B cell (primary cell): ENCODE data around the gene SPECC1L. TPM values are rescaled to one million over a fixed set of nuclear protein-coding genes. Genes with fewer than 3 reads are reported as not detected.
"Not testable (repeated sequence)": the region's sequence is repeated elsewhere in the genome, so short reads cannot be mapped to it uniquely, and the experiment has no call there.

Experiments
- ATAC-seq: fragments of 200-7000 bp; cut with Tn5 transposase; one replicate; pipeline ENCODE4 v1.10.0; 2021; ENCODE audit warnings: low read depth, mild to moderate bottlenecking, moderate number of reproducible peaks, moderate library complexity
- CTCF ChIA-PET: fragments of 350-600 bp; sonication (Branson Sonifier 250); formaldehyde crosslinking; loops from one replicate; lab custom pipeline; 2021; ENCODE audit warnings: antibody characterized with exemption, inconsistent platforms; lab: Charles Lee
- POLR2A ChIA-PET: fragments of 350-600 bp; sonication (Branson Sonifier 250); formaldehyde crosslinking; loops from one replicate; lab custom pipeline; 2021; ENCODE audit warnings: antibody characterized with exemption; lab: Charles Lee
- DNase-seq: peaks from one replicate; pipeline ENCODE4 v3.0.0; 2013
- H2AFZ ChIP-seq: 2 replicates; pipeline ENCODE4 v1.6.1; 2012; ENCODE audit warnings: mild to moderate bottlenecking, low read depth, low read length; ENCODE audit not compliant: insufficient read depth, poor library complexity, severe bottlenecking
- H3K27ac ChIP-seq, 2 donors: 1 replicate in 1 of 2; 2 replicates in 1 of 2; pipeline ENCODE4 v1.5.1; 2012 to 2013; ENCODE audit warnings: low read length in 2 of 2, mild to moderate bottlenecking in 2 of 2, moderate library complexity in 1 of 2
- H3K27me3 ChIP-seq, 4 experiments: fragments of 200-600 bp in 1 of 4; sonication (generic) in 1 of 4; replicated peaks in 1 of 4; 1 replicate in 2 of 4; 2 replicates in 2 of 4; pipeline versions ENCODE4 v1.6.1 to v1.7.0; 2013 to 2016; ENCODE audit warnings: low read length in 3 of 4, mild to moderate bottlenecking in 2 of 4, mixed read lengths in 1 of 4, moderate library complexity in 1 of 4; ENCODE audit not compliant: insufficient read depth in 4 of 4, control insufficient read depth in 3 of 4; ENCODE audit errors: control extremely low read depth in 1 of 4
- H3K36me3 ChIP-seq, 2 experiments: replicated peaks in 1 of 2; 1 replicate in 1 of 2; 2 replicates in 1 of 2; pipeline versions ENCODE4 v1.6.1 to v1.7.1; 2013; ENCODE audit warnings: low read length in 1 of 2; ENCODE audit not compliant: insufficient read depth in 2 of 2, control insufficient read depth in 1 of 2; ENCODE audit errors: control extremely low read depth in 1 of 2, extremely low read depth in 1 of 2
- H3K4me1 ChIP-seq, 2 donors: fragments of 200-600 bp in 1 of 2; sonication (generic) in 1 of 2; 1 replicate in 1 of 2; 2 replicates in 1 of 2; pipeline versions ENCODE4 v1.5.1 to v1.6.1; 2013 to 2017; ENCODE audit warnings: low read length in 2 of 2; ENCODE audit not compliant: control insufficient read depth in 2 of 2, insufficient read depth in 2 of 2
- H3K4me2 ChIP-seq: replicated peaks from 2 replicates; pipeline ENCODE3; 2012; ENCODE audit warnings: mild to moderate bottlenecking, low read depth, low read length; ENCODE audit not compliant: poor library complexity, severe bottlenecking
- H3K4me3 ChIP-seq, 5 experiments: fragments of 200-600 bp in 1 of 5; sonication (generic) in 1 of 5; 1 replicate in 3 of 5; 2 replicates in 2 of 5; pipeline versions ENCODE4 v1.5.1 to v1.7.0; 2011 to 2016; ENCODE audit warnings: low read length in 4 of 5, mild to moderate bottlenecking in 4 of 5, low read depth in 2 of 5, control low read depth in 1 of 5, moderate library complexity in 1 of 5; ENCODE audit not compliant: insufficient read depth in 1 of 5; ENCODE audit errors: control extremely low read depth in 1 of 5, extremely low read depth in 1 of 5
- H3K79me2 ChIP-seq: fragments of 200-600 bp; sonication (generic); one replicate; pipeline ENCODE4 v1.6.0; 2016; ENCODE audit warnings: low read length; ENCODE audit not compliant: control insufficient read depth, insufficient read depth
- H3K9ac ChIP-seq: fragments of 200-600 bp; sonication (generic); 2 replicates; pipeline ENCODE4 v1.6.1; 2017; ENCODE audit warnings: mild to moderate bottlenecking, low read length, moderate library complexity
- H3K9me3 ChIP-seq, 3 donors: one replicate each; pipeline versions ENCODE4 v1.6.1 to v1.7.1; 2013; ENCODE audit warnings: low read length in 2 of 3; ENCODE audit not compliant: control insufficient read depth in 2 of 3, insufficient read depth in 1 of 3; ENCODE audit errors: control extremely low read depth in 1 of 3
- H4K20me1 ChIP-seq: 2 replicates; pipeline ENCODE4 v1.6.0; 2012; ENCODE audit warnings: mild to moderate bottlenecking, low read length; ENCODE audit not compliant: insufficient read depth, control insufficient read depth, poor library complexity, severe bottlenecking
- H3K27ac Mint-ChIP-seq: one replicate; pipeline ENCODE4 v1.8.0; 2021; ENCODE audit warnings: mixed read lengths
- H3K27me3 Mint-ChIP-seq: one replicate; pipeline ENCODE4 v1.8.0; 2021; ENCODE audit warnings: mixed read lengths
- H3K4me1 Mint-ChIP-seq: one replicate; pipeline ENCODE4 v1.8.0; 2021; ENCODE audit warnings: mixed read lengths
- H3K4me3 Mint-ChIP-seq: one replicate; pipeline ENCODE4 v1.8.0; 2021; ENCODE audit warnings: mixed read lengths
- H3K9me3 Mint-ChIP-seq: one replicate; pipeline ENCODE4 v1.8.0; 2022; ENCODE audit warnings: mixed read lengths; ENCODE audit not compliant: insufficient read depth
- CTCF ChIP-seq: fragments of 200-600 bp; IDR thresholded peaks from one replicate; pipeline ENCODE4 v1.8.0; 2022; ENCODE audit warnings: antibody characterized with exemption, mild to moderate bottlenecking
- EZH2 ChIP-seq: IDR thresholded peaks from 2 replicates; pipeline ENCODE4 v1.6.1; 2012; ENCODE audit warnings: borderline replicate concordance, low read depth, mild to moderate bottlenecking, moderate library complexity, low read length; ENCODE audit not compliant: insufficient read depth, poor library complexity, severe bottlenecking
- WGBS: methylation state at CpG from one replicate; pipeline ENCODE4 v1.1.5; 2013; ENCODE audit warnings: missing lambda C conversion rate; ENCODE audit not compliant: insufficient coverage; 5-methylcytosine and 5-hydroxymethylcytosine counted together
- intact Hi-C: fragments of 100-400 bp; cut with micrococcal nuclease; formaldehyde crosslinking; loops from one replicate; pipeline ENCODE4 v1.10.0; 2022
- polyA plus RNA-seq: library from polyadenylated mRNA; depleted of rRNA; stranded (reverse); fragments of >200 nt; gene quantifications from 2 replicates; pipeline ENCODE4 v1.2.3, GENCODE V29; 2012
- total RNA-seq, 2 donors: library from RNA; stranded (reverse); fragments of 120-200 nt in 1 of 2; gene quantifications; 1 replicate in 1 of 2; 2 replicates in 1 of 2; pipeline versions ENCODE4 v1.2.3 to v1.2.4, GENCODE V29; 2013 to 2022

The SPECC1L gene
- total and polyA plus RNA-seq, 2 donors (not counting 1 experiment from before 2014, with no cell fraction given) = 14.4 to 85.3 TPM

- H3K27ac ChIP-seq = no peak overlapping the region
- no peak overlapping the region for H3K4me2 ChIP-seq
- H3K4me3 ChIP-seq = no peak overlapping the region
- POLR2A ChIA-PET = no interaction called here
- CTCF ChIA-PET = no interaction called here
- intact Hi-C loops = no loop called here
- no peaks in the 10 kb centered on the region for H3K27me3 Mint-ChIP-seq
- no peak overlapping the region for H3K27ac Mint-ChIP-seq
- H3K4me1 ChIP-seq = peaks cover 11 to 19% of the 10 kb centered on the region in 2 donors
- H3K4me3 Mint-ChIP-seq = no peak overlapping the region
- H3K79me2 ChIP-seq = no peaks in the 10 kb centered on the region
- no peak for DNase-seq
- H3K36me3 ChIP-seq = no peaks in the 10 kb centered on the region
- no peaks in the 10 kb centered on the region for H3K27me3 ChIP-seq
- H3K4me1 Mint-ChIP-seq = peaks cover 26% of the 10 kb centered on the region
- no peaks in the 10 kb centered on the region for H3K9me3 ChIP-seq
- no peak overlapping the region for H3K9ac ChIP-seq
- no peak for TF ChIP-seq EZH2
- no peak for TF ChIP-seq CTCF
- no peaks in the 10 kb centered on the region for H3K9me3 Mint-ChIP-seq
- no peak overlapping the region for H2AFZ ChIP-seq
- no peak for ATAC-seq
- no peaks in the 10 kb centered on the region for H4K20me1 ChIP-seq
Observed at GRCh38 chr22:24265734-24266133, 4.9 kb upstream of the SPECC1L start.

GRCh38 chr22:24266495-24266894 is 4.1 kb upstream of the SPECC1L start:
- H4K20me1 ChIP-seq, H3K9me3 ChIP-seq, ATAC-seq, H3K27me3 Mint-ChIP-seq, DNase-seq, H3K79me2 ChIP-seq, intact Hi-C loops, H2AFZ ChIP-seq, H3K9ac ChIP-seq, H3K4me3 ChIP-seq, H3K27me3 ChIP-seq, H3K36me3 ChIP-seq, CTCF ChIA-PET, H3K9me3 Mint-ChIP-seq, H3K27ac ChIP-seq, H3K4me3 Mint-ChIP-seq, H3K4me2 ChIP-seq, POLR2A ChIA-PET: not testable (repeated sequence)
- peaks cover 13 to 20% of the 10 kb centered on the region in 2 donors for H3K4me1 ChIP-seq
- 94% methylated on average over 3 of the region's 6 CpGs for WGBS
- peaks cover 27% of the 10 kb centered on the region for H3K4me1 Mint-ChIP-seq
- peak overlapping the region; percentile 20 for H3K27ac Mint-ChIP-seq
